LoVo (cell line): ENCODE results near the gene SERGEF.

ENCODE experiments used
- DNase-seq: peaks from one replicate; pipeline ENCODE4 v3.0.0-alpha.2; 2016; ENCODE audit warnings: low spot score

SERGEF gene

GRCh38 chr11:17770917-17771316 lies 241.9 kb downstream of the SERGEF start:
- DNase-seq: no peak

- peak; percentile 15 for DNase-seq
Measured at GRCh38 chr11:17770048-17770652, 242.7 kb downstream of the SERGEF start.

GRCh38 chr11:17769218-17769617 lies 243.6 kb downstream of the SERGEF start:
- DNase-seq: no peak

GRCh38 chr11:17768547-17768946 lies 244.3 kb downstream of the SERGEF start:
- DNase-seq: no peak

GRCh38 chr11:17767914-17768313 lies 244.9 kb downstream of the SERGEF start:
- no peak for DNase-seq

GRCh38 chr11:17767301-17767885 lies 245.5 kb downstream of the SERGEF start:
- DNase-seq: no peak

GRCh38 chr11:17766590-17766989 lies 246.3 kb downstream of the SERGEF start:
- no peak for DNase-seq

- no peak for DNase-seq
Measured at GRCh38 chr11:17766073-17766359, 246.8 kb downstream of the SERGEF start.

- no peak for DNase-seq
Measured at GRCh38 chr11:17765356-17766072, 247.3 kb downstream of the SERGEF start.

GRCh38 chr11:17764446-17765218 lies 248.2 kb downstream of the SERGEF start:
- no peak for DNase-seq

- DNase-seq: no peak
Measured at GRCh38 chr11:17763703-17764102, 249.1 kb downstream of the SERGEF start.

GRCh38 chr11:17763244-17763643 lies 249.6 kb downstream of the SERGEF start:
- no peak for DNase-seq

- DNase-seq: no peak
Measured at GRCh38 chr11:17762309-17762974, 250.4 kb downstream of the SERGEF start.

GRCh38 chr11:17760102-17761029 lies 252.5 kb downstream of the SERGEF start:
- no peak for DNase-seq

- no peak for DNase-seq
Measured at GRCh38 chr11:17755891-17756290, 257.0 kb downstream of the SERGEF start.

- no peak for DNase-seq
Measured at GRCh38 chr11:17753641-17754040, 259.2 kb downstream of the SERGEF start.

- no peak for DNase-seq
Measured at GRCh38 chr11:17753153-17753552, 259.7 kb downstream of the SERGEF start.

GRCh38 chr11:17752144-17752543 lies 260.7 kb downstream of the SERGEF start:
- DNase-seq: no peak

- no peak for DNase-seq
Measured at GRCh38 chr11:17751558-17751957, 261.3 kb downstream of the SERGEF start.

GRCh38 chr11:17750801-17751165 lies 262.1 kb downstream of the SERGEF start:
- DNase-seq: no peak
